B cell (primary cell): ENCODE measurements around the gene RAB5A.

Source experiments
- EZH2 ChIP-seq: IDR thresholded peaks from 2 replicates; pipeline ENCODE4 v1.6.1; 2012; ENCODE audit warnings: borderline replicate concordance, low read depth, mild to moderate bottlenecking, moderate library complexity, low read length; ENCODE audit not compliant: insufficient read depth, poor library complexity, severe bottlenecking
- TF ChIP-seq, protein P1 (sequence below): fragments of 200-600 bp; IDR thresholded peaks from one replicate; pipeline ENCODE4 v1.8.0; 2022; ENCODE audit warnings: antibody characterized with exemption, mild to moderate bottlenecking

DNA sequence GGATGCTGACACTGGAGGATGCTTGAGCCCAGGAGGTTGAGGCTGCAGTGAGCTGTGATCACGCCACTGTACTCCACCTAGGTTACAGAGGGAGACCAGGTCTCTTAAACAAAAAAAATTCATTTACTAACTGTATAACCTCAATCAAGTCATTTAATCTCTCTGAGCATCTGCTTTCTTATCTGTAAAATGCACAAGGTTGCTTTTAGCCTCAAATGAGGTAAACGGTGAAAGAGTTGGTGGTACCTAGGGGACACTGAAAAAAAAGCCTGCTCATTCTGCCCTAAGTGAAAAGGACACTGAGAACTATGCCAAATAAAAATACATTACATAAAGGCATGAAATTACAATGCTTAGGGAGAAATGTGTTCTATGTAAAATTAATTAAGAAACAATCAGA lies 61.7 kb downstream of the RAB5A start:
- TF ChIP-seq EZH2: no peak
- TF ChIP-seq, protein P1, sequence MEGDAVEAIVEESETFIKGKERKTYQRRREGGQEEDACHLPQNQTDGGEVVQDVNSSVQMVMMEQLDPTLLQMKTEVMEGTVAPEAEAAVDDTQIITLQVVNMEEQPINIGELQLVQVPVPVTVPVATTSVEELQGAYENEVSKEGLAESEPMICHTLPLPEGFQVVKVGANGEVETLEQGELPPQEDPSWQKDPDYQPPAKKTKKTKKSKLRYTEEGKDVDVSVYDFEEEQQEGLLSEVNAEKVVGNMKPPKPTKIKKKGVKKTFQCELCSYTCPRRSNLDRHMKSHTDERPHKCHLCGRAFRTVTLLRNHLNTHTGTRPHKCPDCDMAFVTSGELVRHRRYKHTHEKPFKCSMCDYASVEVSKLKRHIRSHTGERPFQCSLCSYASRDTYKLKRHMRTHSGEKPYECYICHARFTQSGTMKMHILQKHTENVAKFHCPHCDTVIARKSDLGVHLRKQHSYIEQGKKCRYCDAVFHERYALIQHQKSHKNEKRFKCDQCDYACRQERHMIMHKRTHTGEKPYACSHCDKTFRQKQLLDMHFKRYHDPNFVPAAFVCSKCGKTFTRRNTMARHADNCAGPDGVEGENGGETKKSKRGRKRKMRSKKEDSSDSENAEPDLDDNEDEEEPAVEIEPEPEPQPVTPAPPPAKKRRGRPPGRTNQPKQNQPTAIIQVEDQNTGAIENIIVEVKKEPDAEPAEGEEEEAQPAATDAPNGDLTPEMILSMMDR: no peak
